GM12878 (cell line): ENCODE data around the gene ADGRE3. TPM values are rescaled to one million over a fixed set of nuclear protein-coding genes. Genes with fewer than 3 reads are reported as not detected.

ENCODE experiments used
- ATAC-seq: fragments of 200-7000 bp; cut with Tn5 transposase; 3 replicates; pipeline ENCODE4 v1.9.1; 2020; ENCODE audit warnings: mild to moderate bottlenecking, moderate library complexity
- BruUV-seq: library from RNA; stranded (reverse); fragments of 400-500 nt; replicated peaks from 2 replicates; lab custom pipeline; 2021; lab: Mats Ljungman, UMichigan
- CTCF ChIA-PET: fragments of 300-600 bp; sonication (Branson Sonifier 250); formaldehyde crosslinking; extraction: SDS; loops from one replicate; lab custom pipeline; 2021; ENCODE audit warnings: inconsistent platforms; lab: Yijun Ruan, JAX
- POLR2A ChIA-PET: fragments of 350-600 bp; formaldehyde crosslinking; extraction: SDS; loops from one replicate; lab custom pipeline; 2021; ENCODE audit warnings: inconsistent platforms; lab: Charles Lee
- RAD21 ChIA-PET: fragments of 300-600 bp; sonication (Branson Sonifier 250); formaldehyde crosslinking; loops from one replicate; lab custom pipeline; 2023; ENCODE audit warnings: antibody characterized with exemption; ENCODE audit not compliant: unreplicated experiment; lab: Charles Lee
- SMC1A ChIA-PET: fragments of 300-600 bp; sonication (Branson Sonifier 250); formaldehyde crosslinking; loops from one replicate; lab custom pipeline; 2023; ENCODE audit not compliant: unreplicated experiment, uncharacterized antibody; lab: Charles Lee
- DNase-seq: peaks from one replicate; pipeline ENCODE4 v3.0.0-alpha.2; 2011; ENCODE audit warnings: low read depth, low spot score
- FAIRE-seq: peaks from 3 replicates; lab custom pipeline; 2011; peaks lifted over from hg19 to GRCh38; lab: Jason Lieb, UNC
- H2AFZ ChIP-seq: 2 replicates; pipeline ENCODE4 v1.6.0; 2011; ENCODE audit warnings: low read depth, low read length, control low read depth; ENCODE audit not compliant: control insufficient read depth
- H3K27ac ChIP-seq: 2 replicates; pipeline ENCODE4 v1.5.1; 2011; ENCODE audit warnings: control low read depth; ENCODE audit not compliant: control insufficient read depth, insufficient read depth
- H3K27me3 ChIP-seq, 2 experiments: replicated peaks in 1 of 2; 2 replicates each; pipeline versions ENCODE4 v1.6.0 to v1.6.1; 2011; ENCODE audit warnings: low read length in 1 of 2; ENCODE audit not compliant: control insufficient read depth in 2 of 2, insufficient read depth in 2 of 2
- H3K36me3 ChIP-seq, 2 experiments: 2 replicates each; pipeline ENCODE4 v1.5.1; 2011; ENCODE audit warnings: low read length in 1 of 2; ENCODE audit not compliant: control insufficient read depth in 2 of 2, insufficient read depth in 2 of 2
- H3K4me1 ChIP-seq: 2 replicates; pipeline ENCODE4 v1.6.1; 2011; ENCODE audit warnings: mild to moderate bottlenecking, low read length, moderate library complexity, mixed read lengths; ENCODE audit not compliant: control insufficient read depth, insufficient read depth
- H3K4me2 ChIP-seq: 2 replicates; pipeline ENCODE4 v1.6.0; 2011; ENCODE audit warnings: control low read depth; ENCODE audit not compliant: control insufficient read depth, insufficient read depth
- H3K4me3 ChIP-seq: fragments of 200-600 bp; sonication (generic); 2 replicates; pipeline ENCODE4 v1.5.1; 2016
- H3K79me2 ChIP-seq: 2 replicates; pipeline ENCODE4 v1.6.0; 2011; ENCODE audit warnings: low read length; ENCODE audit not compliant: control insufficient read depth, insufficient read depth
- H3K9ac ChIP-seq: 2 replicates; pipeline ENCODE4 v1.8.0; 2011; ENCODE audit warnings: low read length, control low read depth, mixed read lengths; ENCODE audit not compliant: control insufficient read depth, insufficient read depth
- H3K9me3 ChIP-seq: replicated peaks from 3 replicates; pipeline ENCODE4 v1.5.1; 2011; ENCODE audit warnings: mild to moderate bottlenecking, low read length; ENCODE audit not compliant: control insufficient read depth, insufficient read depth
- H4K20me1 ChIP-seq: 2 replicates; pipeline ENCODE4 v1.6.0; 2011; ENCODE audit not compliant: control insufficient read depth, insufficient read depth
- BCL11A ChIP-seq: IDR thresholded peaks from 2 replicates; pipeline ENCODE4 v1.6.1; 2011; ENCODE audit warnings: low read depth, low read length
- CHD4 ChIP-seq: fragments of 200-600 bp; sonication (generic); IDR thresholded peaks from 2 replicates; pipeline ENCODE4 v1.6.1; 2016; ENCODE audit warnings: mild to moderate bottlenecking
- ESRRA ChIP-seq: IDR thresholded peaks from 2 replicates; pipeline ENCODE4 v1.6.1; 2012; ENCODE audit warnings: mild to moderate bottlenecking, low read length, improper control_type of control experiment
- ETV6 ChIP-seq, 2 experiments: fragments of 450-650 bp in 1 of 2; IDR thresholded peaks in 1 of 2; conservative IDR thresholded peaks in 1 of 2; 2 replicates each; pipeline ENCODE4 v1.6.1; 2014; ENCODE audit warnings: antibody characterized with exemption in 1 of 2, borderline replicate concordance in 1 of 2, low read depth in 1 of 2, mild to moderate bottlenecking in 1 of 2, moderate library complexity in 1 of 2
- EZH2 ChIP-seq: IDR thresholded peaks from 2 replicates; pipeline ENCODE4 v1.6.1; 2012; ENCODE audit warnings: low read depth, mild to moderate bottlenecking, control low read depth, inconsistent platforms, low read length, borderline replicate concordance; ENCODE audit not compliant: control insufficient read depth
- HDGF ChIP-seq: fragments of 450-650 bp; IDR thresholded peaks from 2 replicates; pipeline ENCODE4 v1.6.1; 2016; ENCODE audit warnings: antibody characterized with exemption
- IKZF2 ChIP-seq, 2 experiments: fragments of 450-650 bp; IDR thresholded peaks; 2 replicates each; pipeline ENCODE4 v1.6.1; 2017; ENCODE audit warnings: mild to moderate bottlenecking in 2 of 2, moderate library complexity in 2 of 2
- KLF5 ChIP-seq: fragments of 450-650 bp; IDR thresholded peaks from 2 replicates; pipeline ENCODE4 v1.6.1; 2014; ENCODE audit warnings: mild to moderate bottlenecking; ENCODE audit not compliant: partially characterized antibody
- NRF1 ChIP-seq: conservative IDR thresholded peaks from 2 replicates; pipeline ENCODE4 v1.6.1; 2011; ENCODE audit warnings: mild to moderate bottlenecking, low read depth, low read length, improper control_type of control experiment
- POLR2AphosphoS5 ChIP-seq: IDR thresholded peaks from 2 replicates; pipeline ENCODE4 v1.6.1; 2011; ENCODE audit warnings: mild to moderate bottlenecking, low read length, inconsistent platforms
- RAD51 ChIP-seq: fragments of 450-650 bp; IDR thresholded peaks from 2 replicates; pipeline ENCODE4 v1.6.1; 2016; ENCODE audit warnings: moderate library complexity, mild to moderate bottlenecking, inconsistent platforms
- SPI1 ChIP-seq: IDR thresholded peaks from 2 replicates; pipeline ENCODE4 v1.6.1; 2011; ENCODE audit warnings: low read depth, mild to moderate bottlenecking, low read length, moderate library complexity, borderline replicate concordance; ENCODE audit not compliant: insufficient read depth
- STAT3 ChIP-seq: IDR thresholded peaks from 2 replicates; pipeline ENCODE4 v1.6.1; 2011; ENCODE audit warnings: low read depth, low read length, improper control_type of control experiment
- TAF1 ChIP-seq: IDR thresholded peaks from 2 replicates; pipeline ENCODE4 v1.6.1; 2011; ENCODE audit warnings: mild to moderate bottlenecking, low read depth, low read length, borderline replicate concordance
- WGBS: methylation state at CpG from one replicate; pipeline ENCODE4 v1.1.6; 2016; ENCODE audit warnings: low lambda C conversion rate; ENCODE audit not compliant: insufficient replicate concordance, insufficient coverage; ENCODE audit errors: missing lambda C conversion rate; 5-methylcytosine and 5-hydroxymethylcytosine counted together
- in situ Hi-C: fragments of 300-500 bp; cut with MboI; formaldehyde crosslinking; loops from 9 replicates; pipeline ENCODE4 v1.14.3; 2018; ENCODE audit warnings: mixed read lengths
- intact Hi-C: fragments of 100-400 bp; cut with micrococcal nuclease; formaldehyde crosslinking; loops from one replicate; pipeline ENCODE4 v1.14.2; 2022; ENCODE audit not compliant: unreplicated experiment
- polyA plus RNA-seq, 11 experiments: library from polyadenylated mRNA; depleted of rRNA in 4 of 11; unstranded in 6 of 11; stranded (reverse) in 5 of 11; fragments of >200 nt; fragmentation: Nextera tagmentation in 4 of 11; fragmentation: Illumina TruSeq in 1 of 11; extraction: Ambion mirVana in 4 of 11; extraction: Trizol in 1 of 11; gene quantifications; 1 replicate in 1 of 11; 2 replicates in 10 of 11; pipeline versions ENCODE4 v1.2.1 to v1.2.3, GENCODE V29; 2011 to 2016; ENCODE audit warnings: inconsistent platforms in 2 of 11, missing spikeins in 2 of 11, low read depth in 1 of 11
- total RNA-seq, 4 experiments: library from RNA; depleted of rRNA in 3 of 4; stranded (reverse); fragments of >200 nt in 3 of 4; fragmentation: Illumina TruSeq in 1 of 4; extraction: Trizol in 1 of 4; gene quantifications; 2 replicates each; pipeline versions ENCODE4 v1.2.1 to v1.2.3, GENCODE V29; 2013 to 2021
- TF ChIP-seq, protein P1 (sequence below): IDR thresholded peaks from 2 replicates; pipeline ENCODE4 v1.6.1; 2012; ENCODE audit warnings: low read depth, low read length, improper control_type of control experiment

ADGRE3 gene
- total and polyA plus RNA-seq, 10 of the 15 experiments (the other 5 are each of a cell fraction or from before 2014, with no cell fraction given): 0.04 to 0.10 (median 0.05) TPM; not detected in 6

DNA sequence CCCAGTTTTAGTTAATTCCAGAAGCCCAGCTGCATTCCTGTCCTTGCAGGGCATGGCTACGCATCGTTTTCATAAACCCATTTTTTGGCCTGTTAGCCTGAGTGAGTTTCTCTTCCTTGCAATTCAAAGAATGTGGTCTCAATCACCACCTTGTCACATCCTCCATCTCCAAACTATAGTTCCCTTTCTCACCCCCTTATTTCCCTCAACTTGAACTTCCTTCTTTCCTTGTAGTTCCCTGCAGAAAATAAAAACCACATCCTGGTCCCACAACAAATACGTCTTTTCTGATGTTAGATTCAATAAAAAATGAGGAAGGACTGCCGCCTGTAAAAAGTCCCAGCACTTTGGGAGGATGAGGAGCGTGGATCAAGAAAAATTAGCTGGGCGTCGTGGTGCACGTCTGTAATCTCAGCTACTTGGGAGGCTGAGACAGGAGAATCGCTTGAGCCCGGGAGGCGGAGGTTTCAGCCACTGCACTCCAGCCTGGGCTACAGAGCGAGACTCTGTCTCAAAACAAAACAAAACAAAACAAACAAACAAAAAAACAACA, 13.2 kb downstream of the ADGRE3 start:
- H3K4me1 ChIP-seq: peaks cover 3% of the 10 kb centered on the region; the same call in 1 of the 2 replicates
- H3K27me3 ChIP-seq: no peaks in the 10 kb centered on the region; a peak in 1 of 4 replicates
- intact Hi-C loops (no loop called here), in situ Hi-C loops (no loop called here)
- H3K36me3 ChIP-seq: no peaks in the 10 kb centered on the region
- no peak overlapping the region for H3K27ac ChIP-seq
- no peaks in the 10 kb centered on the region for H3K9me3 ChIP-seq
- H3K4me3 ChIP-seq: no peak overlapping the region
- POLR2A ChIA-PET: interaction anchor here (0.7 kb wide), 1 partner anchor 367 kb away, joined by 5 read pairs; no protein-coding TSS in a partner anchor
- SMC1A ChIA-PET: interaction anchor here (1.4 kb wide), 1 partner anchor 9 kb away, joined by 4 read pairs; no protein-coding TSS in a partner anchor
- H4K20me1 ChIP-seq: no peaks in the 10 kb centered on the region
- RAD21 ChIA-PET: no interaction called here
- FAIRE-seq (no peak), ATAC-seq (no peak)
- H2AFZ ChIP-seq: no peak overlapping the region
- no peaks in the 10 kb centered on the region for H3K79me2 ChIP-seq
- 24% methylated on average over 12 of the region's 12 CpGs for WGBS
- 0 out of 2 replicates have a peak overlapping the region, but pooled peaks have one; percentile 44 for H3K4me2 ChIP-seq
- TF ChIP-seq IKZF2 (IDR thresholded peaks at IDR 0.05): peak in 1 of 2 experiments; percentile 16; a peak in 1 of 4 replicates
- no peak for TF ChIP-seq TAF1
- TF ChIP-seq, all 136 proteins: peak for 1
- no peak for DNase-seq
- no TSS peak for BruUV-seq
- no peak overlapping the region for H3K9ac ChIP-seq
- CTCF ChIA-PET: interaction anchor here (0.6 to 0.9 kb wide), 2 partner anchors 25 to 1388 kb away, joined by 3 to 5 read pairs; no protein-coding TSS in a partner anchor

DNA sequence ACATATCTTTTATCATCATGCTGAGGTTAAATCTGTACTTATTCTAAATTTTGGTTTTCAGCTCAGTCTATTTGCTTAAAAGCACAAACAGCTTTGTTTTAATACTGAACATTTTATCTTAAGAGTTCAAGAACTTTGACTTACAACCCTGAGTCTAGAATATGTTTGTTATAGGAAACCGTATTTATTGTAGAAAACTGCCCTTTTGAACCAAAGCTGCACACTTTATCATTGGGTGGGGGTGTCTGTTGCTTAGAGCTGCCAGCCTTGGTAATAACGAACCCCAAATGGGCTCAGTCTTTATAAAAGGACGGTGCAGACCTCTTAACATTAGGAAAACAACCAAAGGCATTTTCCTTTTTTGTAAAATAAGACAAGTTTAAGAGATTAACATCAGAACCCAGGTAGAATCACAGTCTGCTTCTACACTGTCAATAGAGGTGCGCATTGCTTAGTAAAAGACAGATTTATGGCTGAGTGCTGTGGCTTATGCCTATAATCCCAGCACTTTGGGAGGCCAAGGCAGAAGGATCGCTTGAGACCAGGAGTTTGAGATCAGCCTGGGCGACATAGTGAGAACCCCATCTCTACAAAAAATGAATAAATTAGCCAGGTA, 14.7 kb downstream of the ADGRE3 start:
- no peak overlapping the region for H3K9ac ChIP-seq
- ATAC-seq: no peak
- H4K20me1 ChIP-seq: no peaks in the 10 kb centered on the region
- no TSS peak for BruUV-seq
- in situ Hi-C loops: no loop called here
- H3K4me3 ChIP-seq: no peak overlapping the region
- H3K27me3 ChIP-seq: no peaks in the 10 kb centered on the region; a peak in 1 of 4 replicates
- intact Hi-C loops: no loop called here
- H2AFZ ChIP-seq: no peak overlapping the region
- H3K27ac ChIP-seq: no peak overlapping the region
- CTCF ChIA-PET: interaction anchor here (0.9 to 1.2 kb wide), 2 partner anchors 9 to 86 kb away, joined by 3 to 4 read pairs; no protein-coding TSS in a partner anchor
- no peaks in the 10 kb centered on the region for H3K79me2 ChIP-seq
- DNase-seq: no peak
- RAD21 ChIA-PET: interaction anchor here (1.0 kb wide), 1 partner anchor 9 kb away, joined by 3 read pairs; no protein-coding TSS in a partner anchor
- H3K36me3 ChIP-seq: no peaks in the 10 kb centered on the region
- peaks cover 3% of the 10 kb centered on the region; the same call in 1 of the 2 replicates for H3K4me1 ChIP-seq
- POLR2A ChIA-PET: interaction anchor here (0.6 kb wide), 1 partner anchor 44 kb away, joined by 7 read pairs; no protein-coding TSS in a partner anchor
- 43% methylated on average over 6 of the region's 6 CpGs for WGBS
- no peak for TF ChIP-seq POLR2AphosphoS5
- TF ChIP-seq CHD4: no peak
- no peak for TF ChIP-seq RAD51
- TF ChIP-seq NRF1: no peak
- no peak for TF ChIP-seq STAT3
- TF ChIP-seq ESRRA: no peak
- TF ChIP-seq, protein P1, sequence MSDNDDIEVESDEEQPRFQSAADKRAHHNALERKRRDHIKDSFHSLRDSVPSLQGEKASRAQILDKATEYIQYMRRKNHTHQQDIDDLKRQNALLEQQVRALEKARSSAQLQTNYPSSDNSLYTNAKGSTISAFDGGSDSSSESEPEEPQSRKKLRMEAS: no peak
- TF ChIP-seq ETV6 (conservative IDR thresholded peaks at IDR 0.05 in 1 of 2, IDR thresholded peaks at IDR 0.05 in 1 of 2; ENCODE audit: borderline replicate concordance in 1 of 2, low read depth in 1 of 2): no peak
- TF ChIP-seq HDGF: no peak
- TF ChIP-seq KLF5: no peak
- TF ChIP-seq EZH2: no peak
- no peak for TF ChIP-seq BCL11A
- TF ChIP-seq SPI1: no peak
- TF ChIP-seq, all 136 proteins: peak for 0
- SMC1A ChIA-PET: interaction anchor here (1.0 kb wide), 1 partner anchor 86 kb away, joined by 3 read pairs; no protein-coding TSS in a partner anchor
- Histone ChIP-seq H3K9me3 (no peaks in the 10 kb centered on the region), H3K4me2 (no peak overlapping the region)
- FAIRE-seq: no peak
